Cardiac septum (tissue), 1 donor: ENCODE measurements around the gene USF1. TPM values are rescaled to one million over a fixed set of nuclear protein-coding genes. Genes with fewer than 3 reads are reported as not detected.
A peak's percentile ranks its signal among the peaks of the same experiment; 100 is the strongest.
"Not testable (repeated sequence)": the region's sequence is repeated elsewhere in the genome, so short reads cannot be mapped to it uniquely, and the experiment has no call there.

Experiments
- DNase-seq: peaks from one replicate; pipeline ENCODE4 v3.0.0-alpha.2; 2020; ENCODE audit warnings: low spot score
- intact Hi-C: fragments of 100-400 bp; cut with DNase I; formaldehyde crosslinking; loops from one replicate; pipeline ENCODE4 v1.14.0; 2022
- total RNA-seq: library from RNA; stranded (reverse); fragmentation: NEBNext Ultra II Directional; extraction: Animal tissue kit (Norgen Biotek cat#: 25700); gene quantifications from one replicate; pipeline ENCODE4 v1.2.1, GENCODE V29; 2021
- donor health status: DM: no; HTN: no; CAD: no.

The USF1 gene
- total RNA-seq, 1 donor from 2014 or later: 29.2 TPM

DNA sequence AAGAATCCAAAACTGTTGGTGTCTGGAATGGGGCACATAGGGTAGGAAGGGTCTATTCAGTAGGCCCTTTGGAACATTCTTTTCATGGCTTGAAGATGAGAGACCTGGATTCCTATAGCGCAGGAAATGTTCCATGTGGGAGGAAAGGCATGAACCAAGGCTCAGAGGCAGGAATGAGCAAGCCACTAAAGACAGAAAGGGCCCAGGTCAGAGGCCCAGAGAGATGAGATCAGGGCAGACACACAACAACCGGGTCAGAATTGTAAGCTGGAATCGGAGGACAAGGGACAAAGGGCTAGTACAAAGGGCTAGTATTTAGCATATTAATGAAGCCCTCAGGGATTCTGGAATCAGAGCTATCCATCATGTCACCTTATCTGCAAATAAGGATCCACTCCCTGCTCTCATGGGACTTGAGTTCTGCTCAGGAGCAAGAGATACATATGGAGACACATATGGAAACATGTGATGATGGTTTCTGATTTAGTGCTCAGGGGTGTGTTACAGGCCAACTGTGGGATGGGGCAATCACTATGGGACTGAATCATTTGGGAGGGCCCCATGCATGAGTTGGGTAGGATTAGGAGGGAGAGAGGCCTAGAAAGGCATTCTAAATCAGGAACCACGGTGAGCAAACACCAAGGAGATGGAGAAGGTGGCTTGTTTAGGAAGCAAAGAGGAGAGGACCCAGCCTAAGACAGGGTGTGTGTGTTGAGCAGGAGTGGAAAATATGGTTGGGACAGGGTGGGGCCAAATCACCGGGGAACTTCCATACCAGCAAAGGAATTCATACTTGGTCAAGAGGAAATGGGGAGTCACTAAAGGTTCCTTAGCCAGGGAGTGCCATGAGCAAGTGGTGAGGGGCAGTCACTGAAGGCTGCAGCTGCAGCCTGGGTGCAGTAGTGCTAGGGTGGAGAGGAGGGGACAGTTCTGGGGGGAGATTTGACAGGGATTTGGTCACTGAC lies 34.9 kb upstream of the USF1 start:
- no peak for DNase-seq
- intact Hi-C loops: no loop called here

DNA sequence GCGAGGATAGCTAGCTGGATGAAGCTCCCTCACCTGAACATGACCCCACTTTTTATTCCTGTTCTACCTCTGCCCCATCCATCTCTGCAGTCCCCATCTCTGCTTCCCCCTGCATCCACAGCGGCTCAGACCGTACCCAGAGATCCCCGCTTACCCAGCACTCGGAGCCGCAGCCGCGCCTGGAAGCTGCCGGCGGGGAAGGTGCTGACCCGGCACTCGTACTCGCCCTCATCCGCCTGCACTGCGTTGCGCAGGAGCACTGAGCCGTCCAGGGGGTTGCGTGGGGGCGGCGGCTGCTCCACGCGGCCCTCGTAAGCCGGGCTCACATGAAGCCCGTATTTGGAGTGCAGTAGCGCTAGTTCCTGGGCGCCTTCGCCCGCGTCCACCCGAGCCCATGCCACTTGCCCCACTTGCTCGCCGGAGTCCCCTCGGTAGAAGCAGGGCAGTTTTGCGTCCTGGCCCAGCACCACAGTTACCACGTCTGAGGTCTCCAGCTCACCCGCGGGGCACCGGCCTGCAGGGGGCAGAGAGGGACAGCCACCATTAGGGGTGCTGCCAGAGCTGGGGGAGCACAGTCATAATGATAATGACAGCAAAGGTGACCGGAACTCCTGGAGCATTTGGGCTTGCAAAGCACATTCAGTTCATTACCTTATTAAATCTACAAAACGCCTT lies 33.8 kb upstream of the USF1 start:
- intact Hi-C loops: no loop called here
- no peak for DNase-seq

DNA sequence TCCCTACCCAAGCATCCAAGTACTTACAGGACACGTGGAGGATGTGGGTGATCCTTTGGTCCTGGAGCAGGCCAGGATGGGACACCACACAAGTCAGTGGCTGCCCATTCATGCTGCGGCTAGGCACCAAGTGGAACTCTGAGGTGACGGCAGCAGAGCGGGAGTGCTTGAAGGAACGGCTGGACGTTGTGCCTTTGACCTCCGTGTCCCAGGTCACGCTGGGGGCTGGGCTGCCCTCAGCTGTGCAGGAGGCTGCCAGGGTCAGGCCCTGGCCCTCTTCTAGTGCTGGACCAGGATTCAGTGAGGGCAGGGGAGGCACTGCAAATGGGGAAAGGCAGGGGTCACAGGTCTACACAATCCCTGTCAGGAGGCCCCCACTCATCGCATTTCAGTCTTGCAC lies 31.6 kb upstream of the USF1 start:
- intact Hi-C loops: no loop called here
- DNase-seq: no peak

DNA sequence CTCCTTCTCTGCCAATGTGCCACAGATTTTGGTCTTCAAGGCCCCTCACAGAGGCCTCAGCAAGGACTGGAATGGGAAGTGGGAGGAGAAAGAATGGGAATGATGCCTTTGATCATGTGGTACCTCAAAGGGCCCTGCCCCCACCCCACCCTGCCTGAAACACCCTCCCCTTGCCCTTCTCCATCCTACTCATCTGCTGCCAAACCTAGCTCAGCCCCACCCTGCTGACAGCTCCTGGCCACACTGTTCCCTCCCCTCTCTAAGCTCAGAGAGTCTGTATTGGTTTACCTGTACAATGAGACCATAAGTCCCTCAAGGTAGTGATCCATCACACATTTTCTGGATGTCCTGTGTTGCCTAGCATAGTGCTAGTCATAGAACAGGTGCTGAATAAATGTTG lies 30.6 kb upstream of the USF1 start:
- intact Hi-C loops: no loop called here
- no peak for DNase-seq

DNA sequence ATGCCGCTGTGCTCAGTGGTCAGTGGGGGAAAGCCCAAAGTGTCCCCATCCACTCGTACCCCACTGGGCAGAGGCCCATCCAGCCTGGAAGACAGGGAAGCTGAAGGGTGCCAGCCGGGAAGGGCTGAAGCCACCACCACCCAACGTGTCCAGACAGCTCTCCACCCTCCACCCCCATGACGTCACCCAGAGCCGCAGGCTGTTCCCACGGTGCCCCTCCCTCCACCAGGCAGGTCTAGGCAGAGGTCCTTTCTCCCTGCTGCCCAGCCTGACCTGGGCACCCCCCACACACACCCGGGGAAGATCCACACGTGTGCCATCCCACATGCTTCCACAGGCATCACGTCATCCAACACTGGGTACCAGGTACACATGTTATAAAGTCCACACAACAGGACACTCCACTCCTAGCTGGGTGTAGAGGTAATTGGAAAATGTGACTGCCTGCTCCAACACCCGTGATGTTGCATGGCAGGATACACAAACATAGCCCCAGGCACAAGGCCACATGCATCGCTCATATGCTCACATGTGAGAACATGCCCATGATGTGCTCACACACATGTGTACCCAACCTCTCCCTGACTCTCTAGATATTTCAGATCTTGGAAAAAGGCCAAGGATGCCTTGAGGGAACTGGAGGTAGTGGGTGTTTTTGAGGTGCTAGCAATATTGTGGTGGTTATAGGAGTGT lies 29.0 kb upstream of the USF1 start:
- DNase-seq: no peak
- intact Hi-C loops: no loop called here

DNA sequence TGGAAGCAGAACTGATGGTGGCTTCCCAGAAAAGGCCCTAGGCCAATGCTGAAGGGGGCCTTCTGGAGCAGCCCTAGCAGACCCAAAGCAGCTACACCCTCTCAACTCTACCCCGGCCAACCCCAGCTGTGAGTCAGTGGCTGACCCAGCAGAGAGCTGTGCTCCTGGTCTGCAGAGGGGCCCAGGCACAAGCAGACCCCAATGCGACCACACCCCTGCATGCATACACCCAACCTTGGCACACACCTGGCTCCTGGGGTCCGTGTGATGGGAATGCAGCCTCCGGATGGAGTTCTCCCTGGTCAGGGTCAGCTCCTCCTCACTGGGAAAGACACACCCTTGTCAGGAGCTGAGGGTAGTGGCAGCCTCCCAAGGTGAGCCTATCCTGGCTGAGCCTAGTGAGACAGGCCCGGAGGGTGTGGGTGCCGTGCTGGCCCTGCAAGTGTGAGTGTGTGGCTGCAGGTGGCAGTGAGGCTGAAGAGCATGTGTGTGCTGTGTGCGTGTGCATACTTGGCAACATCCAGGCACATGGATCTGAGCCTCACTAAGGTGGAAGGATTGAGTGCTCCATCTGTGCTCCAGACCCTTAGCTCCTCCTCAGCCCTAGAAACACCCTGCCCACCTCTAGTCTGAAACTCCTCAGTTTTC lies 27.8 kb upstream of the USF1 start:
- DNase-seq: no peak
- intact Hi-C loops: no loop called here

DNA sequence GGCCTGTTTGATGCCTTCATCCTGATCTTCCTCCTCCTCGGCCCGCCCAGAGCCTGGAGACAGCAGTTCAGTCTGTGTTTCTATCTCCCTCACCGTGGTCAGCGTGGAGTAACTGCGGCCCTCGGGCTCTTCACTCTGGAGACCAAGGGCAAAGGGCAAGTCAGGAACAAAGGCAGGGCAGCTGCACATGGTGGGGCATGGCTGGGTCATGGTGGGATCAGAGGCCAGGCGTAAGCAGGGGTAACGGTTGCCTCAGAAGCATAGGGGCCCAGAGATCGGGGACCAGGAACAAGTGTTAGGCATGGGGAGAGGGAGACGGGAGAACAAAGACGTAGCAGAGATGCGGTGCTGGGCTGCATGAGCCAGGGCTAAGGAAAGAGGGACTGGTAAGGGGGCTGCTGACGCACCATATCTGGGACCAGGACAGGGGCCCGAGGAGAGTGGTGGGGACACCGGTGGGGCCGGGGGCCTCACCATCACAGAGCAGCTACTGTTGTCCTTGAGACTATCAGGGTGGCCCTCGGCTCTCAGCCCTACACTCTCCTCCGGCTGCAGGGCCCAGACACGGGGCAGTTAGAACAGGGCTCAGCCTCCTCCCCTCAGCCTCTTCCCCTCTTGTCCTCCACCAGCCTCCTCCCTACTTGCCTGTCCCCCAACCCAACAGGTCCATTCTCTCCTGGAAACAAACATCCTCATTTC lies 27.1 kb upstream of the USF1 start:
- DNase-seq: no peak
- intact Hi-C loops: no loop called here

DNA sequence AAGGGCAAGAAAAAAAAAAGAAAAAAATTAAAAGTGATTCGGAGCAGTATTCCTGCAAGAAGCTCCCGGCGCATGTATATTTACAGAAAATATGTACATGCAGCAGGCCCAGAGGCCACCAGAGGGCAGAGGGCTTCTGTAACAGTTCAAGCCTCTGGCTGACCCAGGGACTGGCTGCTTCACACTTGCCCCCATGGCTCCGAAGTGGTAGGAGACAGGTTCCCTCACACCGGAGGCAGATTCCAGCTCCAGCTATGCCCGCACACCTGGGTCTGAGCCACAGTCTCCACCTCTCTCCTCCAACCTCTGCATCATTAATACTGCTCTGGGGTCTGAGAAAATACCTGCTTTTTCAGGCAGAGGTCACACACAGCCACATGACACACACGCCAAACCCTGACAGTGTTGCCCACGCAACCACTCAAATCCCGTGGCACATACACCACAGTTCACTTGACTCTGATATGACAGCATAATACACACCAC lies 26.2 kb upstream of the USF1 start:
- peak; percentile 83 for DNase-seq
- intact Hi-C loops: no loop called here

DNA sequence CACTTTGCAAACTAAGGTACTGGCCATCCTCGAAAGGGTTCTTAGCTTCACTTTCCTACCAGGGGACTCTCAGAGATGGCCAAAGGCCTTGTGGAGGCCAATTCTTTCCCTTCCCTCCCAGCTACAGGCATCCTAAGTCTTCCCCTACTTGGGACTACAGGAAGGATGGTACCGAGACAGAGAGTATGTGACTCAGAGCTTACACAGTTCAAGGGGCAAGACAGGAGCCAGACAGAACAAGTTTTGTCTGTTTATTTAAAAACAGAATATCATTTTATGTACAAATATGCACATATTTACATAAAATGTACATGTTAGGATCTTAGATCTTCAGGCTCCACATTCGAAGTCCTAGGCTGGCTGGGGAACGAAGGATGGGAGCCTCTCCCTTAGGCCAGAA lies 25.0 kb upstream of the USF1 start:
- intact Hi-C loops: no loop called here
- no peak for DNase-seq

DNA sequence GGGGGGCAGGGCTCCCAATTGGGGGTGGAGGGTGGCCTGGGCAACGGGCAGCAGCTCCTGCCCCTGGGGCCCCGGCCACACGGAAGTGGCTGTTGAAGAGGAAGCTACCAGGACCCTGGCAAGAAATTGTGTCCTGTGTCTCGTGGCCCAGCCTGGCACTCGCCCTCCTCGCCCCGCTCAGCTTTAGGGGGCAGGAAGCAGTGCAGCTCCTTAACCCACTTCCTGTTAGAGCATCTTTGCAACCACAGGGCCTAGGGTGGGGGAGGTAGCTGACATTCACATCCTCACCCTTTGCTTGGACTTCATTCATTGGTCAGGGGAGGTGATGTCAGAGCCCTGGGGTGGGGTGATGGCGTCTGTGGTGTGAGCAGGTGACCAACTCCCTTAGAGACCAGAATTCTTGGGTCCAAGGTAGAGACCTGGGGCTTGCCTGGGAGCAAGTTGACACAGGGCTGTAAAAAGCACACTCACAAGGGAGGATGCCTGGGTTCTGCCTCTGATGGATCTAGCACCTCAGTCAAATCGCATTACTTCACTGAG lies 24.0 kb upstream of the USF1 start, which contains the start of gene ARHGAP30:
ARHGAP30 (minus strand) TSS at position 161 of the 540 bp plus-strand sequence. CDS start 267 bp downstream, outside the sequence.
- DNase-seq: peak; percentile 91
- intact Hi-C loops: no loop called here

DNA sequence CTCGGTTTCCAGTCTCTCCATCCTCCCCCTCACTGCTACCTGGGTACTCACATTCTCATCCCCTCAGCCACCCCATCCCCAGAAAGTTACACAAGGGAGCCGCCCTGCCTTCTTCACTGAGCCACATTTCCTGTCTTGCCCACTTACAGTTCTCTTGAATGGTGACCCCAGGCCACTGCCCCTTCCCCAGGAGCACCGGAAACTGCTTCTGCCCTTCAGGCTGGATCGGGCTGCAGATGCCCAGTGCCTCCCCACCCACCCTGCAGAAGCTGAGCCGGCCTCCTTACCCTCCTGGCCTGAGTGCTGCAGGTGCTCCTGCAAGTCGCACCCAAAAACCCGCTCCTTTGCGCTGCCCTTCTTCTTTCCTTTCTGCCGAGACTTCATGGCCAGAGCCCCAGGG lies 23.5 kb upstream of the USF1 start:
- no peak for DNase-seq
- intact Hi-C loops: no loop called here

DNA sequence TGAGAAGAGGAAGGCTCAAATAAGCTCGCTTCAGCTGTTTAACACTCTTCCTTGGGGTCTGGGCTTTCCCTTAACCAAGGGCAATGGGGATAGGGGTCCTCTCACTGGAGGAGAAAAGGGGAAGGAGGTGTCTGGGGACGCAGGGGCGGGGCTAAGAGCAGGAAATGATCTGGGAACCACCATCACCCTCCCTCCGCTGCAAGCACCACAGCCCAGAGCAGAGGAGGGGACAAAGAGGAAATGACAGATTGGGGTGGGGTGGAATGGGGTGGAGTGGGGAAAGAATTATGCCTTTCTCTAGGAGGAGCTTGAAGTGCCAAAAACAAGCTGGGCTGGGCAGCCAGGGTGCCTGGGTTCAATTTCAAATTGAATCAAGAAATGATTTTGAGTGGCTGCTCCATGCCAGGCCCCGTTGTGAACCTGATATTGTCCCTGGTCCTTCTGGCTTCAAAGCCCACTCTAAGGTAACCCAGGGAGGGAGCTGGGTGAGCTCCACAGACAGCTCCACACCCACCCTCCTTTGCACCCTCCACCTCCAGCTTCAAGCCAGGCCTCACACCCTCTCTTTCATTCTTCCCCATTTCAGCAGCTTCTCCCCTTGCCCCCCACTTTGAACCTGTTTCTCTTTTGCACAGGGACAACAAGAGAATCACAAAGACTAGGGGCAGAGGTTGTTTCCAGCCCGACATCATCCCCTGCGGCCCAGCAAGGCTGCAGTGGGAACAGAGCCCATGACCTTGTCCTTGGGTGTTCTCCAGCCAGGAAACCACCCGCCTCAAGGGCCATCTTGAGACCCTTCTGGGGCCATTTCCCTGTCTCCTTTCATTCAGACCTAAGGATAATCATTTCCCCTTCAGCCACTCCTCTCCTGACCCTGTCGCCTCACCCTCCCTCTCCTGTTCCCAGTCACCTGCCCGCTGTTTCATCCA lies 22.8 kb upstream of the USF1 start:
- DNase-seq: peak; percentile 89
- intact Hi-C loops: no loop called here

DNA sequence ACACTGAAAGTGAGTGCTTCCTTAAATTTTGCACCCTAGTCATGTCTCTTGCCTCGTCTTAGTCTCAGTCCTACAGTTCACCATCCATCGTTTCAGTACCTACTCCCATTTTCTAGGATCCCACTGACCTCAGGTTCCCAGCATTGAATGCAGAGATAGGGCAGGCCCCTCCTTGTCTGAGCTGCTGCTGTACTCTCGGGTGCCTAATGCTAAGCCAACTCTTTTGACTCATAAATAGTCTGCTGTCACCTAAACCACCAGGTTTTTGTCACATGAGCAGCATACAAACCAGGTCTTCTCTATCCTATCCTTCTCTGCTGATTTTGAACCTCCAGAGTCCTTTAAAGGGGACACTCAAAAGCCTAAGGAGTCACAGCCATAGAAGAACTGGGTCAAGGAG lies 20.9 kb upstream of the USF1 start:
- no peak for DNase-seq
- intact Hi-C loops: no loop called here

DNA sequence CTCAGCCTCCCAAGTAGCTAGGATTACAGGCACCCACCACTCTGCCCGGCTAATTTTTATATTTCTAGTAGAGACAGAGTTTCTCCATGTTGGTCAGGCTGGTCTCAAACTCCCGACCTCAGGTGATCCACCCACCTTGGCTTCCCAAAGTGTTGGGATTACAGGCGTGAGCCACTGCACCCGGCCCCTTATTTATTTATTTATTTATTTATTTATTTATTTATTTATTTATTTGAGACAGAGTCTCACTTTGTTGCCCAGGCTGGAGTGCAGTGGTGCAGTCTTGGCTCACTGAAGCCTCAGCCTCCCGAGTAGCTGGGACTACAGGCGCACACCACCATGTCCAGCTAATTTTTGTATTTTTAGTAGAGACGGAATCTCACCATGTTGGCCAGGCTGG lies 19.9 kb upstream of the USF1 start:
- intact Hi-C loops, DNase-seq: not testable (repeated sequence)

DNA sequence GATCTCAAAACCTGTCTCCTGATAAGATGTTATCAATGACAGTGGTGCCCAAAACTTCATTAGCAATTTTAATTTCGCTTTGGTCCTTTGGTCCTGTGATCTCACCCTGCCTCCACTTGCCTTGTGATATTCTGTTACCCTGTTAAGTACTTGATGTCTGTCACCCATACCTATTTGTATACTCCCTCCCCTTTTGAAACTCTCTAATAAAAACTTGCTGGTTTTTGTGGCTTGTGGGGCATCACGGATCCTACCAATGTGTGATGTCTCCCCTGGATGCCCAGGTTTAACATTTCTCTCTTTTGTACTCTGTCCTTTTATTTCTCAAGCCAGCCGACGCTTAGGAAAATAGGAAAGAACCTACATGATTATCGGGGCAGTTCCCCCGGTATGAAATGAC lies 18.2 kb upstream of the USF1 start:
- intact Hi-C loops, DNase-seq: not testable (repeated sequence)

DNA sequence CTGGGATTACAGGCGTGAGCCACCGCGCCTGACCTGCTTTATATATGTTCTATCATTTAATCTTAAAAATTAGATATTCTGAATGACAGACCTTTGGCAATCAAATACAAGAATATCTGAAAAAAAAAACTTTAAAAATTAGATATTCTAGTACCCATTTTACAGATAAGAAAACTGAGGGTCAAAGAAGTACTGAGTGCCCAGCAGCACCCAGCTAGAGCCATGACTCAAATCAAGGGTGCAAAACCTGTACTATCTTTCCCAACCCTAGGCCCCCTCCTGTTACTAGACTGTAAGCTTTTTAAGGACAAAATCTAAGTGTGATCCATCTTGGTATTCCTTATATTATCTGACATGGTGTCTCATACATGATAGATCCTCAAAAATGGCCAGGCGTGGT lies 15.6 kb upstream of the USF1 start:
- no peak for DNase-seq
- intact Hi-C loops: no loop called here

DNA sequence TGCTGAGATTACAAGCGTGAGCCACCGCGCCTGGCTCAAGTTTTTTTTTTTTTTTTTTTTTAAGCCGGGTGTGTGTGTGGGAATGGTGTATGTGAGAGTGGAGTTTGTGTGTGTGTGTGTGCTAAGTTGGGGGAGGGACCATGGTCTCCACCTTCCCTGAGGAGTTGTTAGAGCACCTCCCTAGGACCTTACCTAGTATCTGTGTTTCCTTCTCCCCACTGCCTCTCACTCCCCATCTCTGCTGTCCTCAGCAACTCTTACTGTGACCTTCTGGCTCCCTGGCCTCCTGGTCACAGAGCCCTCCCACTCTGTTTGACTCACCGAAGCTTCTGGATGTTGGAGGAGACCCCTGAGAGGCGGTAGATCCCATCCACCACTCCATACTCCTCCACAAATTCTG lies 13.5 kb upstream of the USF1 start:
- intact Hi-C loops: no loop called here
- DNase-seq: no peak

DNA sequence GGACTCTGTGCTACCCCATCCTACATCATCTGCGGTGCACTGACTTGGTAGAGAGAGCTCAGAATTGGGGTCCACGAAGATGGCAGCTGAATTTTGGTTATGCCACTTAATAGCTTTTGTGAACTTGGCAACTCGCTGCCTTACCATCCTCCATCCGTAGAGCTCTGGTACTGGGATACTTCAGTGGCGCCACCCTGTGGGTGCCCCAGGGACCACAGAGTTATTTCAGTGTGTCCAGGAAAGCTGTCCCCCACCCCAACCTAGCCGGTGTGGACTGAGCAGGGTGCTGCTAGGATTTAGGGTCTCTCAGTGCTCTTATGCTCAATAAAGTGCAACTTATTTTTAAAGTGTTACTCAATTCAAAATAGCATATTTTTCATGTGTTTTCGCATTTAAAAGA lies 9.0 kb upstream of the USF1 start:
- peak; percentile 33 for DNase-seq
- intact Hi-C loops: no loop called here
